Breast epithelium (tissue), 3 donors: ENCODE measurements around the gene FAM234A.

Experiments used
- POLR2A ChIP-seq: fragments of 450-650 bp; IDR thresholded peaks from one replicate; pipeline ENCODE4 v1.6.1; 2016; ENCODE audit warnings: antibody characterized with exemption, mild to moderate bottlenecking, moderate library complexity
- POLR2AphosphoS5 ChIP-seq, 3 donors: sonication (generic); formaldehyde crosslinking; IDR thresholded peaks; one replicate each; pipeline ENCODE4 v1.6.1; 2017; ENCODE audit warnings: antibody characterized with exemption in 3 of 3
- TF ChIP-seq, protein P1 (sequence below), 3 donors: fragments of 450-650 bp; IDR thresholded peaks; one replicate each; pipeline ENCODE4 v1.5.1; 2016 to 2017; ENCODE audit warnings: antibody characterized with exemption in 3 of 3, mild to moderate bottlenecking in 3 of 3, moderate library complexity in 3 of 3

DNA sequence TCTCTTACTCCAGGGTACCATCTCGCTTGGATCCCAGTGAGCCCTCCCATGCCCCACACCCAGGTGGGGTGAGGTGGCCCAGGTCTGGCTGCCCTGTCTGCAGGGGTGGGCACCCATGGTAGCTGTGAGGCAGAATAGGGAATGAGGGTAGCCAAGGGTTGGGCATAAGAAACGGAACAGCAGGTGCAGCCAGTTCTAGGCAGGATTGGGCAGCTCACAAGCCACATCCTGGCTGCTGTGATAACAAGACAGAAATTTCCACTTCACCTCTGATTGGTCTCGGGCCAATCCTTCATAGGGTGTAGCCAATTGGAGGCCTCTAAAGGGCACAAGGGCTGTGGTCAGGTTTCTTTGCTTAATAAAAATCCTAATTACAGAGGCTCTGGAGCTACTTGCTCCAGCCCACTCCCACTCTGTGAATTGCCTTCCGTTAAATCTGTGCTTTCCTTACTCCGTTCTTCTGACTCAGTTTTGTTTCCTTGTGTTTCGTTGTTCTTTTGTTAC lies 44.3 kb downstream of the FAM234A start:
- TF ChIP-seq, protein P1, sequence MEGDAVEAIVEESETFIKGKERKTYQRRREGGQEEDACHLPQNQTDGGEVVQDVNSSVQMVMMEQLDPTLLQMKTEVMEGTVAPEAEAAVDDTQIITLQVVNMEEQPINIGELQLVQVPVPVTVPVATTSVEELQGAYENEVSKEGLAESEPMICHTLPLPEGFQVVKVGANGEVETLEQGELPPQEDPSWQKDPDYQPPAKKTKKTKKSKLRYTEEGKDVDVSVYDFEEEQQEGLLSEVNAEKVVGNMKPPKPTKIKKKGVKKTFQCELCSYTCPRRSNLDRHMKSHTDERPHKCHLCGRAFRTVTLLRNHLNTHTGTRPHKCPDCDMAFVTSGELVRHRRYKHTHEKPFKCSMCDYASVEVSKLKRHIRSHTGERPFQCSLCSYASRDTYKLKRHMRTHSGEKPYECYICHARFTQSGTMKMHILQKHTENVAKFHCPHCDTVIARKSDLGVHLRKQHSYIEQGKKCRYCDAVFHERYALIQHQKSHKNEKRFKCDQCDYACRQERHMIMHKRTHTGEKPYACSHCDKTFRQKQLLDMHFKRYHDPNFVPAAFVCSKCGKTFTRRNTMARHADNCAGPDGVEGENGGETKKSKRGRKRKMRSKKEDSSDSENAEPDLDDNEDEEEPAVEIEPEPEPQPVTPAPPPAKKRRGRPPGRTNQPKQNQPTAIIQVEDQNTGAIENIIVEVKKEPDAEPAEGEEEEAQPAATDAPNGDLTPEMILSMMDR (IDR thresholded peaks at IDR 0.05), result no peak
- TF ChIP-seq POLR2AphosphoS5 (IDR thresholded peaks at IDR 0.05), result no peak
- no peak for TF ChIP-seq POLR2A
